Lung (tissue), 12 donors: Measurements from ENCODE around the gene ELMOD1. TPM values are rescaled to one million over a fixed set of nuclear protein-coding genes. Genes with fewer than 3 reads are reported as not detected.
A peak's percentile ranks its signal among the peaks of the same experiment; 100 is the strongest.

ENCODE experiments used
- ATAC-seq: fragments of 200-7000 bp; cut with Tn5 transposase; one replicate; pipeline ENCODE4 v1.9.1; 2020; ENCODE audit warnings: moderate number of reproducible peaks; ENCODE audit not compliant: insufficient read depth, low FRiP score
- DNase-seq, 3 donors: peaks; one replicate each; pipeline ENCODE4 v3.0.0-alpha.2; 2013 to 2017
- H3K27ac ChIP-seq, 2 donors: one replicate each; pipeline ENCODE4 v1.5.1; 2013; ENCODE audit warnings: mild to moderate bottlenecking in 2 of 2, moderate library complexity in 2 of 2, control low read depth in 1 of 2, inconsistent platforms in 1 of 2, low read depth in 1 of 2, low read length in 1 of 2
- H3K27me3 ChIP-seq, 3 donors: one replicate each; pipeline ENCODE4 v1.5.1; 2013; ENCODE audit warnings: low read length in 2 of 3; ENCODE audit not compliant: control insufficient read depth in 3 of 3, insufficient read depth in 3 of 3
- H3K36me3 ChIP-seq, 4 donors: one replicate each; pipeline ENCODE4 v1.5.1; 2013; ENCODE audit warnings: low read length in 4 of 4, mild to moderate bottlenecking in 1 of 4, moderate library complexity in 1 of 4; ENCODE audit not compliant: control insufficient read depth in 4 of 4, insufficient read depth in 4 of 4
- H3K4me1 ChIP-seq, 5 donors: one replicate each; pipeline ENCODE4 v1.5.1; 2013; ENCODE audit warnings: low read length in 5 of 5, mild to moderate bottlenecking in 2 of 5, moderate library complexity in 1 of 5; ENCODE audit not compliant: control insufficient read depth in 5 of 5, insufficient read depth in 5 of 5
- H3K4me3 ChIP-seq: one replicate; pipeline ENCODE4 v1.5.1; 2013; ENCODE audit warnings: mild to moderate bottlenecking, control low read depth, moderate library complexity
- H3K9ac ChIP-seq, 2 donors: one replicate each; pipeline ENCODE4 v1.5.1; 2013; ENCODE audit warnings: low read length in 2 of 2, control low read depth in 1 of 2; ENCODE audit not compliant: insufficient read depth in 1 of 2
- H3K9me3 ChIP-seq, 4 donors: one replicate each; pipeline ENCODE4 v1.5.1; 2013; ENCODE audit warnings: low read length in 3 of 4, mild to moderate bottlenecking in 1 of 4, moderate library complexity in 1 of 4; ENCODE audit not compliant: control insufficient read depth in 4 of 4, insufficient read depth in 3 of 4
- CTCF ChIP-seq: IDR thresholded peaks from 2 replicates; pipeline ENCODE4 v1.5.1; 2012; ENCODE audit warnings: mild to moderate bottlenecking; ENCODE audit errors: control extremely low read depth, extremely low read depth
- WGBS, 2 donors: extraction: QIAGEN DNeasy Blood & Tissue Kit; methylation state at CpG; one replicate each; pipeline ENCODE4 v1.1.7; 2013; 5-methylcytosine and 5-hydroxymethylcytosine counted together
- polyA plus RNA-seq, 2 donors: library from polyadenylated mRNA; stranded (reverse); fragments of 200-250 nt; gene quantifications; one replicate each; pipeline ENCODE4 v1.2.1, GENCODE V29; 2013
- total RNA-seq, 2 donors: library from RNA; depleted of rRNA in 1 of 2; stranded (reverse); fragments of >200 nt in 1 of 2; gene quantifications; one replicate each; pipeline ENCODE4 v1.2.1, GENCODE V29; 2014 to 2021
- donor health status: control.
- donor health status: control.
- donor health status: Bipolar disorder and iron deficiency.
- donor health status: healthy.
- donor health status: DM: yes; HTN: yes; CAD: no.

The ELMOD1 gene
- total and polyA plus RNA-seq, 4 donors = 0.19 to 1.9 (median 0.82) TPM

GRCh38 chr11:107549253-107549953 is 41.5 kb upstream of the ELMOD1 start:
- DNase-seq (peak; percentile 33 to 66 (median 50)), ATAC-seq (peak; percentile 75)
- Histone ChIP-seq H3K9ac (no peak overlapping the region), H3K27me3 (no peaks in the 10 kb centered on the region), H3K9me3 (no peaks in the 10 kb centered on the region), H3K36me3 (peaks cover 4 to 18% (median 8%) of the 10 kb centered on the region in 4 donors), H3K4me3 (no peak overlapping the region), H3K4me1 (peaks cover 0 to 7% (median 0%) of the 10 kb centered on the region in 5 donors), H3K27ac (no peak overlapping the region)
- 59 to 75% methylated on average over 6 of the region's 6 CpGs for WGBS, 2 donors
- peak; percentile 52 for TF ChIP-seq CTCF

DNA sequence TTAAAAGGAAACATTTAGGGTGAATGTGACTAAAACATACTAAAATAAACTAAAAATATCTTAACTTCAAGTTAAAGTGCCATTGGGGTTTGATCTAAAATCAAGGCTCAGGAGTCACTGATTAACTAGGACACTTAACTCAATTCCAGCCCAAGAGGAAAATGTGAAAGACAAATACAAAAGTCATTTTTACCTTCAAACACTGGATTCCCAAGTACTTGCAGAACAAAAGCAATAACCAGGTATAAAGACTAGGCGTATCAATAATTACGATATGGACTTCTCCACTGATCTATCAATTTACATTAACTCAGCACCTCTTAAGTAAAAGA is 41.0 kb upstream of the ELMOD1 start:
- H3K9ac ChIP-seq = no peak overlapping the region

GRCh38 chr11:107550304-107550703 is 40.6 kb upstream of the ELMOD1 start:
- TF ChIP-seq CTCF = no peak
- peak; percentile 42 for ATAC-seq
- Histone ChIP-seq H3K36me3 (peaks cover 4 to 18% (median 8%) of the 10 kb centered on the region in 4 donors), H3K9me3 (no peaks in the 10 kb centered on the region), H3K27me3 (no peaks in the 10 kb centered on the region), H3K27ac (peak overlapping the region in 1 of 2 donors; percentile 64), H3K4me1 (peaks cover 0 to 7% (median 0%) of the 10 kb centered on the region in 5 donors), H3K4me3 (no peak overlapping the region), H3K9ac (no peak overlapping the region)
- peak; percentile 14 to 38 (median 15) for DNase-seq
- WGBS, 2 donors = 65 to 90% methylated on average over 4 of the region's 4 CpGs

More for the DNA sequence above, 41.0 kb upstream of the ELMOD1 start:
- no peak overlapping the region for H3K4me3 ChIP-seq
- peaks cover 4 to 18% (median 8%) of the 10 kb centered on the region in 4 donors for H3K36me3 ChIP-seq
- no peaks in the 10 kb centered on the region for H3K27me3 ChIP-seq
- H3K27ac ChIP-seq = no peak overlapping the region
- peak in 2 of 3 donors; percentile 17 to 44 for DNase-seq
- WGBS, 2 donors = 83% methylated on average over 2 of the region's 2 CpGs
- ATAC-seq = no peak
- H3K9me3 ChIP-seq = no peaks in the 10 kb centered on the region
- no peak for TF ChIP-seq CTCF
- peaks cover 0 to 7% (median 0%) of the 10 kb centered on the region in 5 donors for H3K4me1 ChIP-seq
